LNCaP clone FGC (cell line): Measurements from ENCODE around the gene FBXO7.

Source experiments
- DNase-seq: peaks from one replicate; pipeline ENCODE4 v3.0.0-alpha.2; 2011; ENCODE audit warnings: low read depth
- H3K4me3 ChIP-seq: 2 replicates; pipeline ENCODE4 v1.5.1; 2011; ENCODE audit warnings: mild to moderate bottlenecking, low read depth, low read length, control low read depth
- CTCF ChIP-seq: IDR thresholded peaks from 2 replicates; pipeline ENCODE4 v1.5.1; 2012; ENCODE audit warnings: mild to moderate bottlenecking; ENCODE audit not compliant: control insufficient read depth, insufficient read depth; ENCODE audit errors: extremely low read depth

Gene FBXO7

GRCh38 chr22:32474635-32475467 lies at the start of gene FBXO7:
FBXO7 (plus strand) TSS chr22:32474811; CDS start chr22:32475003, 192 bp downstream.
- DNase-seq = no peak
- H3K4me3 ChIP-seq = peak within 1 kb of the TSS; percentile 76
- TF ChIP-seq CTCF = no peak

GRCh38 chr22:32426881-32427280 lies 47.7 kb upstream of the FBXO7 start:
- H3K4me3 ChIP-seq = no peak overlapping the region
- no peak for TF ChIP-seq CTCF
- DNase-seq = no peak

GRCh38 chr22:32430352-32430751 lies 44.3 kb upstream of the FBXO7 start:
- no peak overlapping the region for H3K4me3 ChIP-seq
- no peak for DNase-seq
- TF ChIP-seq CTCF = no peak

- peak; percentile 21 for DNase-seq
- H3K4me3 ChIP-seq = no peak overlapping the region
- peak; percentile 76 for TF ChIP-seq CTCF
These were observed 30.5 kb upstream of the FBXO7 start for GRCh38 chr22:32444068-32444467.

GRCh38 chr22:32446321-32446720 lies 28.3 kb upstream of the FBXO7 start:
- no peak for TF ChIP-seq CTCF
- DNase-seq = no peak
- H3K4me3 ChIP-seq = no peak overlapping the region

GRCh38 chr22:32448980-32449379 lies 25.6 kb upstream of the FBXO7 start:
- TF ChIP-seq CTCF = no peak
- peak; percentile 38 for DNase-seq
- no peak overlapping the region for H3K4me3 ChIP-seq

GRCh38 chr22:32457031-32457430 lies 17.6 kb upstream of the FBXO7 start:
- H3K4me3 ChIP-seq = no peak overlapping the region
- no peak for DNase-seq
- no peak for TF ChIP-seq CTCF
